Neural progenitor cell (in vitro differentiated cells): ENCODE data around the gene SMIM43.

Experiments used
- CTCF ChIP-seq: fragments of 200-600 bp; sonication (generic); IDR thresholded peaks from 2 replicates; pipeline ENCODE4 v1.5.1; 2017; ENCODE audit warnings: antibody characterized with exemption, mild to moderate bottlenecking
- EZH2 ChIP-seq: fragments of 200-600 bp; sonication (generic); IDR thresholded peaks from 2 replicates; pipeline ENCODE4 v1.6.1; 2017; ENCODE audit warnings: antibody characterized with exemption, mild to moderate bottlenecking, moderate library complexity
- EZH2phosphoT487 ChIP-seq: fragments of 200-600 bp; sonication (generic); IDR thresholded peaks from 2 replicates; pipeline ENCODE4 v1.6.1; 2017; ENCODE audit warnings: antibody characterized with exemption

GRCh38 chr4:121717680-121718237 is 47.2 kb downstream of the SMIM43 start:
- TF ChIP-seq EZH2, result no peak
- no peak for TF ChIP-seq CTCF
- TF ChIP-seq EZH2phosphoT487, result no peak
